Kidney epithelial cell (primary cell): ENCODE results near the gene PRSS1. TPM values are rescaled to one million over a fixed set of nuclear protein-coding genes. Genes with fewer than 3 reads are reported as not detected.
"Not testable (repeated sequence)": the region's sequence is repeated elsewhere in the genome, so short reads cannot be mapped to it uniquely, and the experiment has no call there.

Source experiments
- DNase-seq: peaks from one replicate; pipeline ENCODE4 v3.0.0-alpha.2; 2010; ENCODE audit warnings: low read depth
- H3K27me3 ChIP-seq: 2 replicates; pipeline ENCODE4 v1.6.0; 2011; ENCODE audit warnings: low read length; ENCODE audit not compliant: control insufficient read depth, insufficient read depth
- H3K36me3 ChIP-seq: 2 replicates; pipeline ENCODE4 v1.5.1; 2011; ENCODE audit warnings: low read length; ENCODE audit not compliant: control insufficient read depth, insufficient read depth
- H3K4me3 ChIP-seq: 2 replicates; pipeline ENCODE4 v1.5.1; 2011; ENCODE audit warnings: low read depth, mild to moderate bottlenecking, control low read depth, low read length
- total RNA-seq: library from RNA; depleted of rRNA; stranded (reverse); fragments of >200 nt; gene quantifications from 2 replicates; pipeline ENCODE4 v1.2.3, GENCODE V29; 2015
- TF ChIP-seq, protein P1 (sequence below): IDR thresholded peaks from 2 replicates; pipeline ENCODE4 v1.5.1; 2011; ENCODE audit warnings: mild to moderate bottlenecking, moderate library complexity, low read length, control low read depth, inconsistent platforms; ENCODE audit not compliant: insufficient read depth, poor library complexity, severe bottlenecking

Gene PRSS1
- total RNA-seq, 1 donor from 2014 or later: 1.5 TPM

GRCh38 chr7:142760071-142760642 is 10.9 kb downstream of the PRSS1 start:
- Histone ChIP-seq H3K4me3 (no peak overlapping the region), H3K27me3 (no peaks in the 10 kb centered on the region), H3K36me3 (no peaks in the 10 kb centered on the region)
- no peak for DNase-seq
- TF ChIP-seq, protein P1, sequence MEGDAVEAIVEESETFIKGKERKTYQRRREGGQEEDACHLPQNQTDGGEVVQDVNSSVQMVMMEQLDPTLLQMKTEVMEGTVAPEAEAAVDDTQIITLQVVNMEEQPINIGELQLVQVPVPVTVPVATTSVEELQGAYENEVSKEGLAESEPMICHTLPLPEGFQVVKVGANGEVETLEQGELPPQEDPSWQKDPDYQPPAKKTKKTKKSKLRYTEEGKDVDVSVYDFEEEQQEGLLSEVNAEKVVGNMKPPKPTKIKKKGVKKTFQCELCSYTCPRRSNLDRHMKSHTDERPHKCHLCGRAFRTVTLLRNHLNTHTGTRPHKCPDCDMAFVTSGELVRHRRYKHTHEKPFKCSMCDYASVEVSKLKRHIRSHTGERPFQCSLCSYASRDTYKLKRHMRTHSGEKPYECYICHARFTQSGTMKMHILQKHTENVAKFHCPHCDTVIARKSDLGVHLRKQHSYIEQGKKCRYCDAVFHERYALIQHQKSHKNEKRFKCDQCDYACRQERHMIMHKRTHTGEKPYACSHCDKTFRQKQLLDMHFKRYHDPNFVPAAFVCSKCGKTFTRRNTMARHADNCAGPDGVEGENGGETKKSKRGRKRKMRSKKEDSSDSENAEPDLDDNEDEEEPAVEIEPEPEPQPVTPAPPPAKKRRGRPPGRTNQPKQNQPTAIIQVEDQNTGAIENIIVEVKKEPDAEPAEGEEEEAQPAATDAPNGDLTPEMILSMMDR: no peak

GRCh38 chr7:142761606-142762005 is 12.3 kb downstream of the PRSS1 start:
- DNase-seq, H3K27me3 ChIP-seq, H3K4me3 ChIP-seq, H3K36me3 ChIP-seq: not testable (repeated sequence)

- DNase-seq: no peak
- Histone ChIP-seq H3K36me3 (no peaks in the 10 kb centered on the region), H3K27me3 (no peaks in the 10 kb centered on the region), H3K4me3 (no peak overlapping the region)
- TF ChIP-seq, protein P1: no peak
Observed at GRCh38 chr7:142762104-142762503, 12.8 kb downstream of the PRSS1 start.

DNA sequence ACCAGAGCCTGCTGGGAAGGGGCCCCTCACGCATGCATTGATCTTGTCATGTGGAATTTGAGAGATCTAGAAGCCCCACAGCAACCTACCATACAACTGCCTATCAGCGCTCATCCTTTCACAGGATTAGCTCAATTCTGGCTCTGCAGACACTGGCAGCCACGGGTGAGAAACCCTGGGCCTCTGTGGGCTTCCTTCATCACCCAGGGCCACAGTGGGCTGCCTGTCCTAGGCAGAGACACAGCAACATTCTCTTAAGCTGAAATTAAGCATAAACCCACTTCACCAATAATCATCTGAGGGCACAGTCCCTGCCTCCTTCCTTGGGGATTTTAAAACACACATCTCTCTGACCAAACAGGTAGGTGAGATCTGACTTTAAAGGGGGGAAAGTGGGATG is 18.2 kb downstream of the PRSS1 start:
- no peak for DNase-seq
- TF ChIP-seq, protein P1: no peak
- H3K27me3 ChIP-seq: no peaks in the 10 kb centered on the region

GRCh38 chr7:142767861-142768260 is 18.6 kb downstream of the PRSS1 start:
- H3K36me3 ChIP-seq: no peaks in the 10 kb centered on the region
- TF ChIP-seq, protein P1: no peak

More for the DNA sequence above, 18.2 kb downstream of the PRSS1 start:
- Histone ChIP-seq H3K36me3 (no peaks in the 10 kb centered on the region), H3K4me3 (no peak overlapping the region)

GRCh38 chr7:142768885-142769284 is 19.6 kb downstream of the PRSS1 start:
- H3K27me3 ChIP-seq, H3K36me3 ChIP-seq, H3K4me3 ChIP-seq, DNase-seq: not testable (repeated sequence)

More at GRCh38 chr7:142767861-142768260, 18.6 kb downstream of the PRSS1 start:
- DNase-seq: no peak
- Histone ChIP-seq H3K27me3 (no peaks in the 10 kb centered on the region), H3K4me3 (no peak overlapping the region)

DNA sequence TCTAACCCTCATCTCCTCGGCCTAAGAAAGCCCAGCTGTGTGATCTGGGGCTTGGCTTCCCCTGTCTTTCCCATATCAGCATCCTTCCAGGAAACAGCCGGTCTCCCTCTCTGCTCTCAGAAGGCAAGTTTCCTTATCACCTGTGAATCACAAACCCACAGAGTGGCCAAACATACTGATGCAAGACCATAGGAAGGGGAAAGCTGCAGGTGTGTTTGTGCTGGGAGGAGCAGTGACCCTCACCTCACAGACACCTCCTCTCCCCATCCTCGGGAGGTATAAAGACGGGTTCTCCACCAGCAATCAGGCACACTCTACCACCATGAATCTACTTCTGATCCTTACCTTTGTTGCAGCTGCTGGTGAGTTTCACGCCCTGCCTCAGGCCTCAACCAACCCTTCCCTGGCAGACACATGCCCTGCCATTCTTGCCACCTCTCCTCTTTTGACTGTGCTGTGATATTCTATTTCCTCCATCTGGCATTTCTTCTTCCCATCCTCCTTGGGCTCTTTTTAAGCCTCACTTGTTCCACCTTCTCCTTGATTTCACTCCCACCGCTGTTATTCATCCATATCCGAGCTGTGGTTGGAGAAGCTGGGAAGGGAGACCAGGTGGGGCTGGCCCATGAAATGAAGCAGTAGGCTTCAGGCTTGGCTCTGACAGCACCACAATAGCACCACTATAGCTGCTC is 21.5 kb downstream of the PRSS1 start, which contains the start of gene PRSS2:
PRSS2 (plus strand) TSS at position 310 of the 692 bp plus-strand sequence; CDS start at position 323, 13 bp downstream.
- Histone ChIP-seq H3K36me3 (no peaks in the 10 kb centered on the region), H3K27me3 (no peaks in the 10 kb centered on the region), H3K4me3 (no peak within 1 kb of the TSS)
- no peak for DNase-seq
- TF ChIP-seq, protein P1: no peak
